OCI-LY7 (cell line): ENCODE measurements around the gene MMP20. TPM values are rescaled to one million over a fixed set of nuclear protein-coding genes. Genes with fewer than 3 reads are reported as not detected.

Source experiments
- BruUV-seq: library from RNA; stranded (reverse); fragments of 400-500 nt; replicated peaks from 2 replicates; lab custom pipeline; 2021; lab: Mats Ljungman, UMichigan
- CTCF ChIA-PET: fragments of 300-600 bp; sonication (Branson Sonifier 250); formaldehyde crosslinking; loops from one replicate; lab custom pipeline; 2022; ENCODE audit warnings: antibody characterized with exemption; ENCODE audit not compliant: unreplicated experiment; lab: Charles Lee
- POLR2A ChIA-PET: fragments of 300-600 bp; sonication (Branson Sonifier 250); formaldehyde crosslinking; loops from one replicate; lab custom pipeline; 2022; ENCODE audit warnings: antibody characterized with exemption; lab: Charles Lee
- DNase-seq: peaks from one replicate; pipeline ENCODE4 v3.0.0-alpha.2; 2015; ENCODE audit warnings: low spot score
- H2AFZ ChIP-seq: fragments of 200-600 bp; sonication (generic), shearing (Covaris generic); 2 replicates; pipeline ENCODE4 v1.6.1; 2014; ENCODE audit warnings: mild to moderate bottlenecking, antibody characterized with exemption, low read length, moderate library complexity
- H3K27ac ChIP-seq: fragments of 200-600 bp; sonication (generic); 2 replicates; pipeline ENCODE4 v1.5.1; 2014; ENCODE audit warnings: mixed run types, low read depth, mild to moderate bottlenecking, moderate library complexity, low read length, inconsistent platforms; ENCODE audit not compliant: poor library complexity, severe bottlenecking
- H3K36me3 ChIP-seq: fragments of 200-600 bp; sonication (generic); 2 replicates; pipeline ENCODE4 v1.6.1; 2014; ENCODE audit warnings: mild to moderate bottlenecking, antibody characterized with exemption, low read length, moderate library complexity, mixed read lengths; ENCODE audit not compliant: insufficient read depth
- H3K4me1 ChIP-seq: fragments of 200-600 bp; sonication (generic); 2 replicates; pipeline ENCODE4 v1.5.1; 2014; ENCODE audit warnings: mild to moderate bottlenecking, low read length; ENCODE audit not compliant: insufficient read depth, poor library complexity, severe bottlenecking
- H3K4me2 ChIP-seq: fragments of 200-600 bp; sonication (generic); 2 replicates; pipeline ENCODE4 v1.6.1; 2014; ENCODE audit warnings: mild to moderate bottlenecking, low read length
- H3K4me3 ChIP-seq: fragments of 200-600 bp; sonication (generic); 2 replicates; pipeline ENCODE4 v1.5.1; 2014; ENCODE audit warnings: mild to moderate bottlenecking, low read depth, low read length; ENCODE audit not compliant: poor library complexity, severe bottlenecking
- H3K79me2 ChIP-seq: fragments of 200-600 bp; sonication (generic); 2 replicates; pipeline ENCODE4 v1.6.1; 2016; ENCODE audit warnings: low read depth, mild to moderate bottlenecking, low read length, moderate library complexity, mixed read lengths; ENCODE audit not compliant: insufficient read depth
- H3K9me2 ChIP-seq: fragments of 200-600 bp; sonication (generic); 2 replicates; pipeline ENCODE4 v1.6.1; 2016; ENCODE audit warnings: mild to moderate bottlenecking, low read length, mixed read lengths; ENCODE audit not compliant: insufficient read depth
- H3K9me3 ChIP-seq: fragments of 200-600 bp; sonication (generic); 2 replicates; pipeline ENCODE4 v1.6.1; 2014; ENCODE audit warnings: mild to moderate bottlenecking, mixed run types, low read length, mixed read lengths
- H4K20me1 ChIP-seq: fragments of 200-600 bp; sonication (generic); 2 replicates; pipeline ENCODE4 v1.6.1; 2014; ENCODE audit warnings: mild to moderate bottlenecking, antibody characterized with exemption, low read length, moderate library complexity, mixed read lengths; ENCODE audit not compliant: insufficient read depth
- CTCF ChIP-seq: fragments of 200-600 bp; sonication (generic); conservative IDR thresholded peaks from 2 replicates; pipeline ENCODE4 v1.5.1; 2014; ENCODE audit warnings: mild to moderate bottlenecking, antibody characterized with exemption, low read length, moderate library complexity, mixed read lengths
- EZH2phosphoT487 ChIP-seq: fragments of 200-600 bp; sonication (generic); IDR thresholded peaks from 2 replicates; pipeline ENCODE4 v1.6.1; 2018; ENCODE audit warnings: low read depth, borderline replicate concordance, mild to moderate bottlenecking, mixed run types, antibody characterized with exemption, low read length, moderate library complexity, mixed read lengths
- intact Hi-C: fragments of 100-400 bp; cut with micrococcal nuclease; formaldehyde crosslinking; loops from one replicate; pipeline ENCODE4 v1.10.0; 2022; ENCODE audit not compliant: unreplicated experiment
- total RNA-seq, 2 experiments: library from RNA; depleted of rRNA in 1 of 2; stranded (reverse); fragments of >200 nt in 1 of 2; shearing (Covaris generic) in 1 of 2; gene quantifications; 2 replicates each; pipeline ENCODE4 v1.2.3, GENCODE V29; 2014 to 2022

The MMP20 gene
- total RNA-seq, 2 experiments from 2014 or later = not detected

- ChIA-PET CTCF (no interaction called here), POLR2A (no interaction called here)
- Histone ChIP-seq H2AFZ (no peak overlapping the region), H3K9me2 (no peaks in the 10 kb centered on the region), H3K4me1 (no peaks in the 10 kb centered on the region), H3K9me3 (no peaks in the 10 kb centered on the region), H3K79me2 (no peaks in the 10 kb centered on the region), H3K36me3 (no peaks in the 10 kb centered on the region), H4K20me1 (no peaks in the 10 kb centered on the region), H3K4me2 (no peak overlapping the region), H3K4me3 (no peak overlapping the region), H3K27ac (no peak overlapping the region)
- DNase-seq = no peak
- BruUV-seq = no TSS peak
- intact Hi-C loops = no loop called here
- TF ChIP-seq CTCF = no peak
- TF ChIP-seq EZH2phosphoT487 = no peak
These were observed 26.9 kb downstream of the MMP20 start for GRCh38 chr11:102598272-102598671.

GRCh38 chr11:102596578-102596977 lies 28.6 kb downstream of the MMP20 start:
- no peak for TF ChIP-seq EZH2phosphoT487
- no peak for TF ChIP-seq CTCF
- Histone ChIP-seq H2AFZ (no peak overlapping the region), H3K36me3 (no peaks in the 10 kb centered on the region), H3K27ac (no peak overlapping the region), H3K4me2 (no peak overlapping the region), H3K9me2 (no peaks in the 10 kb centered on the region), H3K4me3 (no peak overlapping the region), H3K9me3 (no peaks in the 10 kb centered on the region), H3K79me2 (no peaks in the 10 kb centered on the region), H3K4me1 (no peaks in the 10 kb centered on the region), H4K20me1 (no peaks in the 10 kb centered on the region)
- no TSS peak for BruUV-seq
- CTCF ChIA-PET = no interaction called here
- POLR2A ChIA-PET = interaction anchor here (1.2 kb wide), 1 partner anchor 11 kb away, joined by 3 read pairs; no protein-coding TSS in a partner anchor
- no peak for DNase-seq
- intact Hi-C loops = no loop called here
